ENCODE results near the gene RPS16.

RPS16 gene

GRCh38 chr19:39423258-39424086 is 12.3 kb downstream of the RPS16 start:
- TF ChIP-seq POLR2AphosphoS5 (IDR thresholded peaks at IDR 0.05; ENCODE audit: low read depth, low read length) (no peak), TAF1 (IDR thresholded peaks at IDR 0.05; ENCODE audit: borderline replicate concordance, insufficient read depth, low read length) (no peak), FOXP2 (optimal IDR thresholded peaks at IDR 0.05; ENCODE audit: borderline replicate concordance, extremely low read depth, extremely low read length, insufficient read depth) (no peak), SIN3A (IDR thresholded peaks at IDR 0.05; ENCODE audit: borderline replicate concordance, insufficient read depth, low read length) (no peak)
- TF ChIP-seq, protein P1, sequence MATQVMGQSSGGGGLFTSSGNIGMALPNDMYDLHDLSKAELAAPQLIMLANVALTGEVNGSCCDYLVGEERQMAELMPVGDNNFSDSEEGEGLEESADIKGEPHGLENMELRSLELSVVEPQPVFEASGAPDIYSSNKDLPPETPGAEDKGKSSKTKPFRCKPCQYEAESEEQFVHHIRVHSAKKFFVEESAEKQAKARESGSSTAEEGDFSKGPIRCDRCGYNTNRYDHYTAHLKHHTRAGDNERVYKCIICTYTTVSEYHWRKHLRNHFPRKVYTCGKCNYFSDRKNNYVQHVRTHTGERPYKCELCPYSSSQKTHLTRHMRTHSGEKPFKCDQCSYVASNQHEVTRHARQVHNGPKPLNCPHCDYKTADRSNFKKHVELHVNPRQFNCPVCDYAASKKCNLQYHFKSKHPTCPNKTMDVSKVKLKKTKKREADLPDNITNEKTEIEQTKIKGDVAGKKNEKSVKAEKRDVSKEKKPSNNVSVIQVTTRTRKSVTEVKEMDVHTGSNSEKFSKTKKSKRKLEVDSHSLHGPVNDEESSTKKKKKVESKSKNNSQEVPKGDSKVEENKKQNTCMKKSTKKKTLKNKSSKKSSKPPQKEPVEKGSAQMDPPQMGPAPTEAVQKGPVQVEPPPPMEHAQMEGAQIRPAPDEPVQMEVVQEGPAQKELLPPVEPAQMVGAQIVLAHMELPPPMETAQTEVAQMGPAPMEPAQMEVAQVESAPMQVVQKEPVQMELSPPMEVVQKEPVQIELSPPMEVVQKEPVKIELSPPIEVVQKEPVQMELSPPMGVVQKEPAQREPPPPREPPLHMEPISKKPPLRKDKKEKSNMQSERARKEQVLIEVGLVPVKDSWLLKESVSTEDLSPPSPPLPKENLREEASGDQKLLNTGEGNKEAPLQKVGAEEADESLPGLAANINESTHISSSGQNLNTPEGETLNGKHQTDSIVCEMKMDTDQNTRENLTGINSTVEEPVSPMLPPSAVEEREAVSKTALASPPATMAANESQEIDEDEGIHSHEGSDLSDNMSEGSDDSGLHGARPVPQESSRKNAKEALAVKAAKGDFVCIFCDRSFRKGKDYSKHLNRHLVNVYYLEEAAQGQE (IDR thresholded peaks at IDR 0.05; ENCODE audit: insufficient read depth in 1 of 2, low read depth in 2 of 2, low read length in 2 of 2), result no peak

GRCh38 chr19:39422020-39422419 is 13.7 kb downstream of the RPS16 start:
- no peak for TF ChIP-seq FOXP2 (optimal IDR thresholded peaks at IDR 0.05; ENCODE audit: borderline replicate concordance, extremely low read depth, extremely low read length, insufficient read depth)
- TF ChIP-seq, protein P1 (IDR thresholded peaks at IDR 0.05; ENCODE audit: insufficient read depth in 1 of 2, low read depth in 2 of 2, low read length in 2 of 2), result no peak
- no peak for TF ChIP-seq TAF1 (IDR thresholded peaks at IDR 0.05; ENCODE audit: borderline replicate concordance, insufficient read depth, low read length)
- no peak for TF ChIP-seq SIN3A (IDR thresholded peaks at IDR 0.05; ENCODE audit: borderline replicate concordance, insufficient read depth, low read length)
- no peak for TF ChIP-seq POLR2AphosphoS5 (IDR thresholded peaks at IDR 0.05; ENCODE audit: low read depth, low read length)

- TF ChIP-seq TAF1 (IDR thresholded peaks at IDR 0.05; ENCODE audit: borderline replicate concordance, insufficient read depth, low read length), result no peak
- no peak for TF ChIP-seq POLR2AphosphoS5 (IDR thresholded peaks at IDR 0.05; ENCODE audit: low read depth, low read length)
- TF ChIP-seq, protein P1 (IDR thresholded peaks at IDR 0.05; ENCODE audit: insufficient read depth in 1 of 2, low read depth in 2 of 2, low read length in 2 of 2), result no peak
- TF ChIP-seq SIN3A (IDR thresholded peaks at IDR 0.05; ENCODE audit: borderline replicate concordance, insufficient read depth, low read length), result no peak
- no peak for TF ChIP-seq FOXP2 (optimal IDR thresholded peaks at IDR 0.05; ENCODE audit: borderline replicate concordance, extremely low read depth, extremely low read length, insufficient read depth)
Measured at GRCh38 chr19:39420769-39421168, 15.0 kb downstream of the RPS16 start.

- TF ChIP-seq FOXP2 (optimal IDR thresholded peaks at IDR 0.05; ENCODE audit: borderline replicate concordance, extremely low read depth, extremely low read length, insufficient read depth), result no peak
- TF ChIP-seq SIN3A (IDR thresholded peaks at IDR 0.05; ENCODE audit: borderline replicate concordance, insufficient read depth, low read length), result no peak
- TF ChIP-seq, protein P1 (IDR thresholded peaks at IDR 0.05; ENCODE audit: insufficient read depth in 1 of 2, low read depth in 2 of 2, low read length in 2 of 2), result no peak
- no peak for TF ChIP-seq TAF1 (IDR thresholded peaks at IDR 0.05; ENCODE audit: borderline replicate concordance, insufficient read depth, low read length)
- no peak for TF ChIP-seq POLR2AphosphoS5 (IDR thresholded peaks at IDR 0.05; ENCODE audit: low read depth, low read length)
Measured at GRCh38 chr19:39419003-39419402, 16.7 kb downstream of the RPS16 start.

Measured in PFSK-1 (cell line).